GM23338 (cell line): ENCODE results near the gene NNT. TPM values are rescaled to one million over a fixed set of nuclear protein-coding genes. Genes with fewer than 3 reads are reported as not detected.
"Not testable (repeated sequence)": the region's sequence is repeated elsewhere in the genome, so short reads cannot be mapped to it uniquely, and the experiment has no call there.

ENCODE experiments used
- ATAC-seq: fragments of 200-7000 bp; cut with Tn5 transposase; 3 replicates; pipeline ENCODE4 v1.9.1; 2020
- DNase-seq: peaks from one replicate; pipeline ENCODE4 v3.0.0-alpha.2; 2015; ENCODE audit warnings: low spot score
- H2AFZ ChIP-seq: fragments of 200-600 bp; sonication (generic); 2 replicates; pipeline ENCODE4 v1.8.0; 2016; ENCODE audit warnings: antibody characterized with exemption, mild to moderate bottlenecking, moderate library complexity
- H3F3A ChIP-seq: fragments of 200-600 bp; sonication (generic); replicated peaks from 2 replicates; pipeline ENCODE4 v1.8.0; 2017; ENCODE audit warnings: antibody characterized with exemption, mixed run types, low read depth
- H3K27ac ChIP-seq: fragments of 200-600 bp; sonication (generic); 2 replicates; pipeline ENCODE4 v1.6.1; 2016; ENCODE audit warnings: low read depth
- H3K27me3 ChIP-seq: fragments of 200-600 bp; sonication (generic); 2 replicates; pipeline ENCODE4 v1.8.0; 2016; ENCODE audit warnings: mild to moderate bottlenecking, mixed run types, moderate library complexity; ENCODE audit not compliant: insufficient read depth
- H3K36me3 ChIP-seq: fragments of 200-600 bp; sonication (generic); 2 replicates; pipeline ENCODE4 v1.8.0; 2016; ENCODE audit warnings: mild to moderate bottlenecking; ENCODE audit not compliant: insufficient read depth
- H3K4me1 ChIP-seq: fragments of 200-600 bp; sonication (generic); 2 replicates; pipeline ENCODE4 v1.8.0; 2016; ENCODE audit warnings: mild to moderate bottlenecking, moderate library complexity; ENCODE audit not compliant: insufficient read depth
- H3K4me2 ChIP-seq: fragments of 200-600 bp; sonication (generic); 2 replicates; pipeline ENCODE4 v1.7.1; 2017; ENCODE audit warnings: mixed run types
- H3K4me3 ChIP-seq: fragments of 200-600 bp; sonication (generic); 2 replicates; pipeline ENCODE4 v1.6.1; 2016; ENCODE audit warnings: mixed run types
- H3K79me2 ChIP-seq: fragments of 200-600 bp; sonication (generic); replicated peaks from 2 replicates; pipeline ENCODE4 v1.8.0; 2017; ENCODE audit warnings: mild to moderate bottlenecking; ENCODE audit not compliant: insufficient read depth
- H3K9me2 ChIP-seq: fragments of 200-600 bp; sonication (generic); 2 replicates; pipeline ENCODE4 v1.8.0; 2017; ENCODE audit not compliant: insufficient read depth
- H4K20me1 ChIP-seq: fragments of 200-600 bp; sonication (generic); replicated peaks from 2 replicates; pipeline ENCODE4 v1.8.0; 2017; ENCODE audit warnings: mild to moderate bottlenecking; ENCODE audit not compliant: insufficient read depth
- H3K27ac Mint-ChIP-seq: 2 replicates; pipeline ENCODE4 v1.8.0; 2020; ENCODE audit warnings: inconsistent platforms, mild to moderate bottlenecking, moderate library complexity, mixed read lengths
- H3K27me3 Mint-ChIP-seq: 3 replicates; pipeline ENCODE4 v1.8.0; 2022; ENCODE audit warnings: low read depth, mild to moderate bottlenecking, moderate library complexity, mixed read lengths, inconsistent platforms; ENCODE audit not compliant: insufficient read depth, poor library complexity
- H3K36me3 Mint-ChIP-seq: 3 replicates; pipeline ENCODE4 v1.8.0; 2021; ENCODE audit warnings: low read depth, mild to moderate bottlenecking, inconsistent platforms, moderate library complexity, mixed read lengths
- H3K4me1 Mint-ChIP-seq: 3 replicates; pipeline ENCODE4 v1.8.0; 2020; ENCODE audit warnings: mild to moderate bottlenecking, inconsistent platforms, mixed read lengths
- H3K4me3 Mint-ChIP-seq: 3 replicates; pipeline ENCODE4 v1.8.0; 2021; ENCODE audit warnings: moderate library complexity, mild to moderate bottlenecking, inconsistent platforms, mixed read lengths
- H3K9me3 Mint-ChIP-seq: 3 replicates; pipeline ENCODE4 v1.8.0; 2020; ENCODE audit warnings: moderate library complexity, mild to moderate bottlenecking, inconsistent platforms, mixed read lengths
- EZH2 ChIP-seq: fragments of 200-600 bp; sonication (generic); IDR thresholded peaks from one replicate; pipeline ENCODE4 v1.8.0; 2017; ENCODE audit warnings: antibody characterized with exemption, mild to moderate bottlenecking, low read depth; ENCODE audit not compliant: unreplicated experiment
- ZNF462 ChIP-seq: fragments of 250-450 bp; sonication (Bioruptor Pico); IDR thresholded peaks from 2 replicates; pipeline ENCODE4 v1.5.0; 2020; ENCODE audit warnings: mild to moderate bottlenecking, moderate library complexity
- polyA plus RNA-seq: library from polyadenylated mRNA; unstranded; fragments of >200 nt; fragmentation: Nextera tagmentation; extraction: Ambion mirVana; gene quantifications from 2 replicates; pipeline ENCODE4 v1.2.1, GENCODE V29; 2016
- total RNA-seq: library from RNA; depleted of rRNA; stranded (reverse); fragments of >200 nt; shearing (Covaris generic); gene quantifications from 2 replicates; pipeline ENCODE4 v1.2.3, GENCODE V29; 2014

Gene NNT
- total and polyA plus RNA-seq, 2 experiments from 2014 or later: 10.8 to 15.9 TPM

DNA sequence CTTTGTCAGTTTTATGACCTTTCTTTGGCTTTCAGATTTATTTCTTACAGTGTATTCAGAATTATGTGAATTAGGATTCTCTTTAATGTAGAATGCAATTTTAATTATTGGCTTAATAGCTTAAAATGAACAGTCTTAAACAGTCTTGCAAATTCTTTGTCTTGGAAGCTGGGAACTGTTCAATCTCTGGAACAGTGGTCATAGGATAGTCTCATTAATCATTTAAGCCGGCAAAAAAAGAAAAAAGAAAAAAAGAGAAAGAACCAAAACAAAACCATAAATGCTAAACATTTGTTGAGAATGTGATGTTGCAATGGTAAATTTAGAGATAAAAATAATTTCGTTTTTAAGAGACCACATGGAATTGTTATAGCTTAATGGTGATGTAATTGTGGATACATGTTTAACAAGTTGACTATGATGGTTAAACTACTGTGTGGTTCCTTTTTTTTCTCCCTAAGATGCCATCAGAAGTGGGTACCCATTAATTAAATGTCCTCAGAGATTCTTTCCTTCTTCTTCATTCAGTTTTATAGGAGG, 61.6 kb downstream of the NNT start (continued):
- TF ChIP-seq ZNF462 (no peak), EZH2 (no peak)

GRCh38 chr5:43665749-43666148, 62.8 kb downstream of the NNT start:
- H3K4me2 ChIP-seq, H3K27me3 Mint-ChIP-seq, H3K4me1 ChIP-seq, DNase-seq, H3K4me1 Mint-ChIP-seq, H3K27ac ChIP-seq, H3K27me3 ChIP-seq, H3F3A ChIP-seq, H2AFZ ChIP-seq, H3K36me3 ChIP-seq, H3K9me2 ChIP-seq, H3K4me3 Mint-ChIP-seq, H4K20me1 ChIP-seq, H3K27ac Mint-ChIP-seq, ATAC-seq, H3K79me2 ChIP-seq, H3K4me3 ChIP-seq: not testable (repeated sequence)
- H3K9me3 Mint-ChIP-seq: peaks cover 26% of the 10 kb centered on the region; the same call in 2 of the 3 replicates
- H3K36me3 Mint-ChIP-seq: peaks cover 27% of the 10 kb centered on the region; the same call in 2 of the 3 replicates

DNA sequence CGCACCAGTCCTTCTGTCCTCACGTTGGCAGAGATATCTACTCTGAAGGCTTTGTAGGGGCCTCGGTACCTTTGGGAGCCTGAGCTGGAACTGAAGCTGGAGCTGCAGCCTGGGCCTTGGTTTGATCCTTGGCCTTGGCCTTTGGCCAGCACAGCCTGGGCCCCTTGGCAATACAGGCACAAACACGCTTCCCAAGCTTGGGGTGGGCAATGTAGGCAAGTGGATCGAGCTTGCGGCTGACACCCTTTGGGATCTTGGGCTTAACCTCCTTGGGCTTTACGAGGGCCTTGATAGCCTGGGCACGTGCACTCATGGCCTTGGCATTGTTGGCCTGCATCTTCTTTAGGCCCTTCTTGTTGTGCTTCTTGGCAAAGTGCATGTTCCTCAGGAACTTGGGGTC, 63.7 kb downstream of the NNT start:
- peaks cover 28% of the 10 kb centered on the region for H3K9me3 Mint-ChIP-seq
- not testable (repeated sequence) for H3K4me1 ChIP-seq, H3K4me3 Mint-ChIP-seq, H3K4me1 Mint-ChIP-seq, H3K9me2 ChIP-seq, H3K4me2 ChIP-seq, H2AFZ ChIP-seq, H3K4me3 ChIP-seq, H3K27ac Mint-ChIP-seq, ATAC-seq, DNase-seq, H3K27me3 Mint-ChIP-seq, H3K79me2 ChIP-seq, H4K20me1 ChIP-seq, H3K36me3 ChIP-seq, H3F3A ChIP-seq, H3K27me3 ChIP-seq, H3K27ac ChIP-seq
- peaks cover 29% of the 10 kb centered on the region for H3K36me3 Mint-ChIP-seq

GRCh38 chr5:43667379-43667778, 64.4 kb downstream of the NNT start:
- not testable (repeated sequence) for H3F3A ChIP-seq, H3K27ac Mint-ChIP-seq, H3K36me3 ChIP-seq, H3K79me2 ChIP-seq, H3K27me3 Mint-ChIP-seq, DNase-seq, H2AFZ ChIP-seq, H3K4me1 Mint-ChIP-seq, H3K27ac ChIP-seq, H3K4me3 ChIP-seq, ATAC-seq, H4K20me1 ChIP-seq, H3K4me2 ChIP-seq, H3K27me3 ChIP-seq, H3K4me1 ChIP-seq, H3K4me3 Mint-ChIP-seq, H3K9me2 ChIP-seq
- H3K36me3 Mint-ChIP-seq: peaks cover 34% of the 10 kb centered on the region
- peaks cover 33% of the 10 kb centered on the region for H3K9me3 Mint-ChIP-seq
